Stimulated activated naive CD8-positive, alpha-beta T cell treated with anti-CD3 and anti-CD28 coated beads, Interleukin-15, Interleukin-2, amounts not matched to agents 100 U/mL and 50 U/mL, for 24 hours (primary cell): ENCODE results near the gene PTX4.

Experiments
- ATAC-seq: fragments of 150-1000 bp; cut with Tn5 transposase; one replicate; pipeline ENCODE4 v1.10.0; 2021
- DNase-seq: peaks from one replicate; pipeline ENCODE4 v3.0.0; 2021

PTX4 gene

GRCh38 chr16:1459967-1460366, 28.8 kb downstream of the PTX4 start:
- no peak for ATAC-seq
- DNase-seq, result no peak

- ATAC-seq, result peak; percentile 42
- DNase-seq, result no peak
Measured at GRCh38 chr16:1458977-1459341, 29.8 kb downstream of the PTX4 start.

GRCh38 chr16:1458336-1458976, 30.3 kb downstream of the PTX4 start:
- DNase-seq (peak; percentile 33), ATAC-seq (peak; percentile 31)

GRCh38 chr16:1457489-1458245, 31.1 kb downstream of the PTX4 start:
- ATAC-seq (no peak), DNase-seq (no peak)

GRCh38 chr16:1456951-1457350, 31.8 kb downstream of the PTX4 start:
- ATAC-seq, result no peak
- DNase-seq, result no peak

GRCh38 chr16:1455190-1456171, 33.3 kb downstream of the PTX4 start:
- no peak for ATAC-seq

GRCh38 chr16:1454561-1454960, 34.2 kb downstream of the PTX4 start:
- DNase-seq (no peak), ATAC-seq (no peak)

More at GRCh38 chr16:1455190-1456171, 33.3 kb downstream of the PTX4 start:
- no peak for DNase-seq

GRCh38 chr16:1453316-1453715, 35.4 kb downstream of the PTX4 start:
- DNase-seq (no peak), ATAC-seq (no peak)

GRCh38 chr16:1452530-1452929, 36.2 kb downstream of the PTX4 start:
- ATAC-seq, result no peak
- no peak for DNase-seq

GRCh38 chr16:1451702-1452392, 36.9 kb downstream of the PTX4 start:
- ATAC-seq, result no peak
- no peak for DNase-seq

- DNase-seq (no peak), ATAC-seq (no peak)
Measured at GRCh38 chr16:1450841-1451240, 37.9 kb downstream of the PTX4 start.

GRCh38 chr16:1450218-1450617, 38.5 kb downstream of the PTX4 start:
- no peak for DNase-seq
- no peak for ATAC-seq

- no peak for ATAC-seq
- DNase-seq, result no peak
Measured at GRCh38 chr16:1449201-1449788, 39.4 kb downstream of the PTX4 start.

GRCh38 chr16:1448536-1449116, 40.1 kb downstream of the PTX4 start:
- ATAC-seq (no peak), DNase-seq (no peak)

GRCh38 chr16:1447965-1448364, 40.8 kb downstream of the PTX4 start:
- DNase-seq (no peak), ATAC-seq (no peak)

- ATAC-seq, result no peak
- DNase-seq, result no peak
Measured at GRCh38 chr16:1446296-1447080, 42.3 kb downstream of the PTX4 start.

GRCh38 chr16:1445518-1446203, 43.1 kb downstream of the PTX4 start:
- no peak for ATAC-seq
- no peak for DNase-seq

- no peak for ATAC-seq
- no peak for DNase-seq
Measured at GRCh38 chr16:1444730-1445517, 43.8 kb downstream of the PTX4 start.
